Inflammatory macrophage treated with lipopolysaccharide for 1 hour (primary cell): ENCODE measurements around the gene RBMXL3.

Experiments used
- DNase-seq, 2 donors: peaks; one replicate each; pipeline ENCODE4 v3.0.0-alpha.2; 2020 to 2022

RBMXL3 gene

GRCh38 chrX:115234461-115234860 lies 45.3 kb downstream of the RBMXL3 start:
- no peak for DNase-seq

- DNase-seq = no peak
Measured at GRCh38 chrX:115236560-115236959, 47.4 kb downstream of the RBMXL3 start.

GRCh38 chrX:115237056-115237455 lies 47.8 kb downstream of the RBMXL3 start:
- no peak for DNase-seq
